ENCODE data around the gene MXRA8. TPM values are rescaled to one million over a fixed set of nuclear protein-coding genes. Genes with fewer than 3 reads are reported as not detected.

Gene MXRA8
- total and polyA plus RNA-seq, 9 of the 15 experiments (the other 6 are each of a cell fraction or from before 2014, with no cell fraction given), result 0.66 to 11.3 (median 6.3) TPM

GRCh38 chr1:1348420-1349255 lies 9.7 kb downstream of the MXRA8 start (continued):
- TF ChIP-seq HMGN3 (IDR thresholded peaks at IDR 0.05; ENCODE audit: borderline replicate concordance, extremely low read depth, insufficient read length, low read depth, low read length) (peak; percentile 31), MNT (conservative IDR thresholded peaks at IDR 0.05) (peak in 1 of 2 experiments; percentile 29; a peak in 1 of 4 replicates), NR4A1 (CRISPR knock-in tag; IDR thresholded peaks at IDR 0.05) (no peak), NR4A1 (tag; IDR thresholded peaks at IDR 0.05) (0 out of 2 replicates have a peak, but pooled peaks have one; percentile 36), RFX1 (IDR thresholded peaks at IDR 0.05) (no peak), ID3 (CRISPR knock-in tag; IDR thresholded peaks at IDR 0.05) (no peak), ID3 (tag; IDR thresholded peaks at IDR 0.05) (peak; percentile 52; the same call in 1 of the 2 replicates), ZNF23 (CRISPR knock-in tag; IDR thresholded peaks at IDR 0.05) (no peak), ZNF277 (CRISPR knock-in tag; IDR thresholded peaks at IDR 0.05; ENCODE audit: borderline replicate concordance) (no peak), HEY1 (CRISPR knock-in tag; IDR thresholded peaks at IDR 0.05; ENCODE audit: borderline replicate concordance) (no peak), TEAD4 (IDR thresholded peaks at IDR 0.05; ENCODE audit: low read length) (no peak), TEAD4 (CRISPR knock-in tag; IDR thresholded peaks at IDR 0.05; ENCODE audit: borderline replicate concordance) (no peak), ZNF589 (CRISPR knock-in tag; IDR thresholded peaks at IDR 0.05; ENCODE audit: low read depth) (no peak), DDX20 (tag; IDR thresholded peaks at IDR 0.05; ENCODE audit: low read depth) (no peak), STAT6 (CRISPR knock-in tag; IDR thresholded peaks at IDR 0.05) (0 out of 2 replicates have a peak, but pooled peaks have one; percentile 31), GATAD2B (IDR thresholded peaks at IDR 0.05; ENCODE audit: borderline replicate concordance) (peak; percentile 89; the same call in 1 of the 2 replicates), CGGBP1 (CRISPR knock-in tag; IDR thresholded peaks at IDR 0.05) (no peak), ZKSCAN3 (CRISPR knock-in tag; IDR thresholded peaks at IDR 0.05) (no peak)
